ENCODE data around the gene TMEM145.

TMEM145 gene

GRCh38 chr19:42356686-42357085 is 43.6 kb downstream of the TMEM145 start:
- H3K4me3 ChIP-seq (ENCODE audit: low read length): no peak overlapping the region
- no peaks in the 10 kb centered on the region for H4K20me1 ChIP-seq (ENCODE audit: insufficient read depth, low read length)
- H3K9ac ChIP-seq (ENCODE audit: low read length): no peak overlapping the region
- H3K79me2 ChIP-seq (ENCODE audit: low read length): no peaks in the 10 kb centered on the region
- no peaks in the 10 kb centered on the region for H3K9me3 ChIP-seq (replicated peaks; ENCODE audit: insufficient read depth, low read length)
- no peaks in the 10 kb centered on the region for H3K36me3 ChIP-seq (replicated peaks; ENCODE audit: insufficient read depth, low read length)
- DNase-seq: no peak
- H3K27ac ChIP-seq (ENCODE audit: low read length): no peak overlapping the region
- H3F3A ChIP-seq (ENCODE audit: insufficient read depth, low read length): no peaks in the 10 kb centered on the region
- TF ChIP-seq EZH2phosphoT487 (IDR thresholded peaks at IDR 0.05; ENCODE audit: low read length) (no peak), CTCF (IDR thresholded peaks at IDR 0.05; ENCODE audit: low read length) (no peak), EZH2 (optimal IDR thresholded peaks at IDR 0.05; ENCODE audit: low read depth, low read length) (no peak)
- no peaks in the 10 kb centered on the region for H3K27me3 ChIP-seq (replicated peaks; ENCODE audit: insufficient read depth, low read length)
- no peaks in the 10 kb centered on the region for H3K9me2 ChIP-seq (replicated peaks; ENCODE audit: insufficient read depth, low read length)
- no peak overlapping the region for H3K4me2 ChIP-seq (ENCODE audit: low read depth, low read length)
- no peak overlapping the region for H2AFZ ChIP-seq (ENCODE audit: low read length)
- no peaks in the 10 kb centered on the region for H3K4me1 ChIP-seq (ENCODE audit: low read length)

GRCh38 chr19:42357290-42357689 is 44.2 kb downstream of the TMEM145 start:
- H3K36me3 ChIP-seq (replicated peaks; ENCODE audit: insufficient read depth, low read length): no peaks in the 10 kb centered on the region
- H3K9me2 ChIP-seq (replicated peaks; ENCODE audit: insufficient read depth, low read length): no peaks in the 10 kb centered on the region
- H3K27ac ChIP-seq (ENCODE audit: low read length): no peak overlapping the region
- no peaks in the 10 kb centered on the region for H3K9me3 ChIP-seq (replicated peaks; ENCODE audit: insufficient read depth, low read length)
- no peak for DNase-seq
- no peaks in the 10 kb centered on the region for H3K4me1 ChIP-seq (ENCODE audit: low read length)
- H3K4me3 ChIP-seq (ENCODE audit: low read length): no peak overlapping the region
- H3K4me2 ChIP-seq (ENCODE audit: low read depth, low read length): no peak overlapping the region
- no peak overlapping the region for H2AFZ ChIP-seq (ENCODE audit: low read length)
- H4K20me1 ChIP-seq (ENCODE audit: insufficient read depth, low read length): no peaks in the 10 kb centered on the region
- H3F3A ChIP-seq (ENCODE audit: insufficient read depth, low read length): no peaks in the 10 kb centered on the region
- TF ChIP-seq CTCF (IDR thresholded peaks at IDR 0.05; ENCODE audit: low read length): no peak
- no peak for TF ChIP-seq EZH2 (optimal IDR thresholded peaks at IDR 0.05; ENCODE audit: low read depth, low read length)
- TF ChIP-seq EZH2phosphoT487 (IDR thresholded peaks at IDR 0.05; ENCODE audit: low read length): no peak
- no peak overlapping the region for H3K9ac ChIP-seq (ENCODE audit: low read length)
- H3K27me3 ChIP-seq (replicated peaks; ENCODE audit: insufficient read depth, low read length): no peaks in the 10 kb centered on the region
- no peaks in the 10 kb centered on the region for H3K79me2 ChIP-seq (ENCODE audit: low read length)

GRCh38 chr19:42360787-42361544 is 47.9 kb downstream of the TMEM145 start:
- H3K9ac ChIP-seq (ENCODE audit: low read length): no peak overlapping the region
- TF ChIP-seq EZH2 (optimal IDR thresholded peaks at IDR 0.05; ENCODE audit: low read depth, low read length) (no peak), CTCF (IDR thresholded peaks at IDR 0.05; ENCODE audit: low read length) (no peak), EZH2phosphoT487 (IDR thresholded peaks at IDR 0.05; ENCODE audit: low read length) (no peak)
- no peak for DNase-seq
- H3K27me3 ChIP-seq (replicated peaks; ENCODE audit: insufficient read depth, low read length): no peaks in the 10 kb centered on the region
- H3K79me2 ChIP-seq (ENCODE audit: low read length): no peaks in the 10 kb centered on the region
- no peaks in the 10 kb centered on the region for H3K9me3 ChIP-seq (replicated peaks; ENCODE audit: insufficient read depth, low read length)
- no peaks in the 10 kb centered on the region for H3K36me3 ChIP-seq (replicated peaks; ENCODE audit: insufficient read depth, low read length)
- H3K27ac ChIP-seq (ENCODE audit: low read length): no peak overlapping the region
- no peaks in the 10 kb centered on the region for H3K9me2 ChIP-seq (replicated peaks; ENCODE audit: insufficient read depth, low read length)
- no peak overlapping the region for H3K4me3 ChIP-seq (ENCODE audit: low read length)
- no peaks in the 10 kb centered on the region for H4K20me1 ChIP-seq (ENCODE audit: insufficient read depth, low read length)
- no peak overlapping the region for H2AFZ ChIP-seq (ENCODE audit: low read length)
- no peaks in the 10 kb centered on the region for H3F3A ChIP-seq (ENCODE audit: insufficient read depth, low read length)
- no peaks in the 10 kb centered on the region for H3K4me1 ChIP-seq (ENCODE audit: low read length)
- H3K4me2 ChIP-seq (ENCODE audit: low read depth, low read length): no peak overlapping the region

Measured in MM.1S (cell line).